Measurements from ENCODE around the gene TANGO6.

TANGO6 gene

DNA sequence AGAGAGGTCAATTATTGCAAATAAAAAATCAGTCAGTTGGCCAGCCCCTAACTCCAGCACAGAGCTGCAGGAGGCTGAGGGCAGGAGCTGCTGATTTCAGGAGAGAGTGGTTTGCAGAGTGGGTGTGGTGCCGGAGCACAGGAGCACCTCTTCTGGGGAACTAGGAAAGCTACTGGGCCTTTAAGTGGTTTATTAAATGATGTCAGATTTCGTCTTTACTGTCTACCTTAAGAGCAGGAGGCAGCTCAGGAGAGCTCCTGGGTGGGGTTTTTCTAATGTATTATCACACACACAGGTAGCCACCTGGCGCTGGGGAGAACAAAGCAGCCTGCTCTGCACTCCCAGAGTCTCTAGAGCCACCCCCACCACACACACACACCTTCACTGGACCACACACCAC lies 250.6 kb downstream of the TANGO6 start:
- no peak for FAIRE-seq
- DNase-seq (ENCODE audit: insufficient read length) = no peak
- no peak for TF ChIP-seq POLR2A (IDR thresholded peaks at IDR 0.05; ENCODE audit: low read depth, low read length)
- TF ChIP-seq TAF1 (IDR thresholded peaks at IDR 0.05; ENCODE audit: borderline replicate concordance, low read depth, low read length) = no peak
- no peak for TF ChIP-seq POLR2AphosphoS5 (IDR thresholded peaks at IDR 0.05; ENCODE audit: low read depth, low read length)

GRCh38 chr16:69094501-69094900 lies 251.2 kb downstream of the TANGO6 start:
- FAIRE-seq (no peak), DNase-seq (ENCODE audit: insufficient read length) (no peak)
- TF ChIP-seq TAF1 (IDR thresholded peaks at IDR 0.05; ENCODE audit: borderline replicate concordance, low read depth, low read length) (no peak), POLR2AphosphoS5 (IDR thresholded peaks at IDR 0.05; ENCODE audit: low read depth, low read length) (no peak), POLR2A (IDR thresholded peaks at IDR 0.05; ENCODE audit: low read depth, low read length) (no peak)

- TF ChIP-seq POLR2AphosphoS5 (IDR thresholded peaks at IDR 0.05; ENCODE audit: low read depth, low read length) (no peak), POLR2A (IDR thresholded peaks at IDR 0.05; ENCODE audit: low read depth, low read length) (no peak), TAF1 (IDR thresholded peaks at IDR 0.05; ENCODE audit: borderline replicate concordance, low read depth, low read length) (no peak)
- DNase-seq (ENCODE audit: insufficient read length) = no peak
- FAIRE-seq = no peak
These were observed 251.9 kb downstream of the TANGO6 start for GRCh38 chr16:69095193-69095592.

- no peak for DNase-seq (ENCODE audit: insufficient read length)
- no peak for TF ChIP-seq POLR2A (IDR thresholded peaks at IDR 0.05; ENCODE audit: low read depth, low read length)
- no peak for TF ChIP-seq POLR2AphosphoS5 (IDR thresholded peaks at IDR 0.05; ENCODE audit: low read depth, low read length)
- TF ChIP-seq TAF1 (IDR thresholded peaks at IDR 0.05; ENCODE audit: borderline replicate concordance, low read depth, low read length) = no peak
- FAIRE-seq = no peak
These were observed 256.9 kb downstream of the TANGO6 start for GRCh38 chr16:69100071-69100691.

GRCh38 chr16:69105501-69106361 lies 262.4 kb downstream of the TANGO6 start, which contains the start of gene HAS3:
Gene HAS3, plus strand, starts transcription at chr16:69105653. Its CDS starts 3,743 bp downstream, at chr16:69109396.
- DNase-seq (ENCODE audit: insufficient read length) = peak; percentile 73
- peak; percentile 74 for FAIRE-seq
- TF ChIP-seq POLR2A (IDR thresholded peaks at IDR 0.05; ENCODE audit: low read depth, low read length) (no peak), TAF1 (IDR thresholded peaks at IDR 0.05; ENCODE audit: borderline replicate concordance, low read depth, low read length) (no peak), POLR2AphosphoS5 (IDR thresholded peaks at IDR 0.05; ENCODE audit: low read depth, low read length) (no peak)

DNA sequence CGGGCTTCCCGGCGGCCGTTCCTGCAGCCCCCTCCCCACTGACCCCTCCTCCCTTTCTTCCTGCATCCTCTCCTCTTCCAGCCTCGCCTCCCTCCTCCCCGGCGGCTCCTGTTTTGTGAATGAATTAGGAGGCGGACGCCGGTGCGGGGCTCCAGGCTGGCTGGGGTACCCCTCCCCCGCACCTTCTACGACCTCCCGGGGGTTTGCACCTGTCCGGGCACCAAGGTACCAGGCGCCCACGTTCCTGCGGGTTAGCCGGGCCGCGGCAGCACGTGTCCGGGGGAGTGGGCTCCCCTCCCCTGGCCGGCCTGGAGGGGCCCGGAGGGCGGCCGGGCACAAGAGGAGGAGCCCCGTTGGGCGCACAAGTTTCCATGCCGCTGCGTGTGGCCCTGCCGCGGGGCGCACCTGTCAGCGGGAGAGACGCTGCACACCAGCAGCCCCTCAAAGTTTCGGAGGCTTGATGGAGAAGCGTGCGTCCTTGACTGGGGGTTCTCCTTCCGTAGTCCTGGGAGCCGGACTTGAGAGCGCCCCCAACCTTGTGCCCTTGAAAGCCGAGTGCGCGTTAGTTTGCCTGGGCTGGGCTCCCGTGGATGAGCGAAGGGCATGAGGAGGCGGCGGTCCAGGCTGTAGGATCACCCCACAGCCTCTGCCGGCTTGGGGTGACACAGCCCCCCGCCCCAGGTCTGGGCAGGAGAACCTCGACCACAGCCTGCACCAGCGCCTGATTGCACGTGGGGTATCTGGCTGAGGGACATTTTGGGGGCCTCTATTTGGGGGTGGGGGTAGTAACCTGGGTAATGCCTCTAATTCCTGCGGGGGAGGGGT lies 263.4 kb downstream of the TANGO6 start:
- DNase-seq (ENCODE audit: insufficient read length) (peak; percentile 49), FAIRE-seq (no peak)
- TF ChIP-seq POLR2AphosphoS5 (IDR thresholded peaks at IDR 0.05; ENCODE audit: low read depth, low read length) (no peak), POLR2A (IDR thresholded peaks at IDR 0.05; ENCODE audit: low read depth, low read length) (no peak), TAF1 (IDR thresholded peaks at IDR 0.05; ENCODE audit: borderline replicate concordance, low read depth, low read length) (no peak)

DNA sequence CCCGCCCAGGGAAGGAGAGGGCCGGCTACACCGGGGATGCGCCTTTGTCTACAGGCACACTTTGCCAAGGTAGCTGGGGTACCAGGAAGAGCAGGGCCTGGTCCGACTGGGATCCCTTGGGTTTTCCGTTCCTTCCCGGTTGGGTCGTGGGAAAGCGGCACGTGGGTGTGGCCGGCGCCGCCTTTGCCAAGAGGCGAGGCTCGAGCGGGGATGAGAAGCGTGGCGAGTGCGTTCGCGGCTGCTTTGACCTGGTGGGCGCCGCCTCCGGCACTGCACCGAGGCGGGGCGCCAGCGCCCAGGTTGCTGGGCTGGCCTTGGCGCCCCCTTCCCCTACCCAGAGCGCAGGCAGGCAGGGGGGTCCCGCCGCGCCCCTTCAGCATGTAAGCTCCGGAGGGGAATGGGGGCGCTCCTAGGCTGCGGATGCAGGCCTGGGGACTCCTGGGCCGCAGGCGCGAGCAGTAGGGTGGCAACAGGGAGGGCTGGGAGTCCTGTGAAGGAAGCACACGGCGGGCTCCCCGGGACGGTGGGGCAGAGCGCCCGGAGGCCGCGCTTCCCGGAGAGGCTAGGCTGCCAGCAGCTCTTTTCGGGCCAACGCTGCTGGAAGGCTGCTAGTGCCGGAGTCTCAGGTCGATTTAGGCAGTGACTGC lies 264.1 kb downstream of the TANGO6 start:
- TF ChIP-seq POLR2AphosphoS5 (IDR thresholded peaks at IDR 0.05; ENCODE audit: low read depth, low read length) = no peak
- TF ChIP-seq POLR2A (IDR thresholded peaks at IDR 0.05; ENCODE audit: low read depth, low read length) = no peak
- TF ChIP-seq TAF1 (IDR thresholded peaks at IDR 0.05; ENCODE audit: borderline replicate concordance, low read depth, low read length) = no peak
- FAIRE-seq (no peak), DNase-seq (ENCODE audit: insufficient read length) (no peak)

DNA sequence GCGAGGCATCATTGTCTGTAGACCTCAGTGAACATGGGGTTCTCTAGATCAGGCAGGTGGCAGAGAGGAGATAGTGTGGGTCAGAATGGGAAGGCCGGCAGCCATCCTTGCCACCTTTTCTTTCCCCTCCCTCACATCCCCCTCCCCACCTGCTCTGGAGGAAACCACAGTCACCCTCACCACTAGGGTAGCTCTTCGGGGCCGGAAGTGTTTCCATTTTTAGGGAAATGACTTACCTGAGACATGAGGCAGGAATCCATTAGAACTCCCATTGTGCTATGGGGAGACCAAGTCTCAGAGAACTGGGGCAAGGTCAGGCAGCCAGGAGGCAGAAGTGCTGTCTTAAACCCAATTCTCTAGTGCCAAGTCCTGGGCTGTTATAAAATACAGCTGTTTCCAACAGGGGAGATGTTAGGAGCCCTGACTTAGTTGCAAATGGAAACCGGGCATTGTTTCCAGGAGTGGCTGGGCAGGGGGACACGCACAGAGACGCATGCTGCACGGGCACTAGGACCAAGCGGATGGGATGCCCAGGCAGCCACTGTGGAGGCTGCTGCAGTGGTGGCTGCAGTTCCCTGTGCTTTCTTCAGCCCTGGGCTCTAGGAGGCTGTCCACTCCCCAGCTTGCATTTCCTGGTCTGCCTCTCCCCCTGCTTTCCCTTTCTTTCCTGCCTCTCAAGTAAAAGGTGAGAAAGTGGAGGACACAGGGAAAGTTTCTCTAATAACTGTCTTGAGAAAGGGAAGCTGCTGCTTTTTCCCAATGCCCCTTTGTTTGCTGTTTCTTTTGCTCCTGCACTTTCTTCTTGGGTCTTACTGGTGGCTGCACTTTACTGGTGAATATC lies 265.0 kb downstream of the TANGO6 start:
- no peak for DNase-seq (ENCODE audit: insufficient read length)
- TF ChIP-seq TAF1 (IDR thresholded peaks at IDR 0.05; ENCODE audit: borderline replicate concordance, low read depth, low read length) (no peak), POLR2A (IDR thresholded peaks at IDR 0.05; ENCODE audit: low read depth, low read length) (no peak), POLR2AphosphoS5 (IDR thresholded peaks at IDR 0.05; ENCODE audit: low read depth, low read length) (no peak)
- FAIRE-seq = no peak

GRCh38 chr16:69108905-69109252 lies 265.5 kb downstream of the TANGO6 start:
- FAIRE-seq (no peak), DNase-seq (ENCODE audit: insufficient read length) (no peak)
- TF ChIP-seq TAF1 (IDR thresholded peaks at IDR 0.05; ENCODE audit: borderline replicate concordance, low read depth, low read length) (no peak), POLR2A (IDR thresholded peaks at IDR 0.05; ENCODE audit: low read depth, low read length) (no peak), POLR2AphosphoS5 (IDR thresholded peaks at IDR 0.05; ENCODE audit: low read depth, low read length) (no peak)

Data from GM12892 (cell line).